ENCODE measurements around the gene MAG.

MAG gene

GRCh38 chr19:35265900-35266519, 26.0 kb upstream of the MAG start:
- no peak overlapping the region for H3K4me3 ChIP-seq (replicated peaks; ENCODE audit: low read depth, low read length)
- DNase-seq (ENCODE audit: extremely low read depth, low read depth), result no peak
- TF ChIP-seq CTCF (IDR thresholded peaks at IDR 0.05; ENCODE audit: low read depth, low read length, missing control alignments), result no peak

GRCh38 chr19:35266520-35267352, 25.2 kb upstream of the MAG start:
- DNase-seq (ENCODE audit: extremely low read depth, low read depth), result no peak
- no peak for TF ChIP-seq CTCF (IDR thresholded peaks at IDR 0.05; ENCODE audit: low read depth, low read length, missing control alignments)

GRCh38 chr19:35267353-35267817, 24.6 kb upstream of the MAG start:
- no peak for TF ChIP-seq CTCF (IDR thresholded peaks at IDR 0.05; ENCODE audit: low read depth, low read length, missing control alignments)
- DNase-seq (ENCODE audit: extremely low read depth, low read depth), result no peak
- H3K4me3 ChIP-seq (replicated peaks; ENCODE audit: low read depth, low read length), result peak overlapping the region; percentile 81

More at GRCh38 chr19:35266520-35267352, 25.2 kb upstream of the MAG start:
- H3K4me3 ChIP-seq (replicated peaks; ENCODE audit: low read depth, low read length), result peak overlapping the region; percentile 81

GRCh38 chr19:35267818-35268535, 24.0 kb upstream of the MAG start:
- peak overlapping the region; percentile 81 for H3K4me3 ChIP-seq (replicated peaks; ENCODE audit: low read depth, low read length)
- TF ChIP-seq CTCF (IDR thresholded peaks at IDR 0.05; ENCODE audit: low read depth, low read length, missing control alignments), result no peak
- DNase-seq (ENCODE audit: extremely low read depth, low read depth), result no peak

- peak within 1 kb of the TSS; percentile 81 for H3K4me3 ChIP-seq (replicated peaks; ENCODE audit: low read depth, low read length)
- DNase-seq (ENCODE audit: extremely low read depth, low read depth), result no peak
- TF ChIP-seq CTCF (IDR thresholded peaks at IDR 0.05; ENCODE audit: low read depth, low read length, missing control alignments), result no peak
Measured at GRCh38 chr19:35268536-35269437, 23.2 kb upstream of the MAG start, which contains the start of gene USF2. Gene USF2, plus strand, starts transcription at chr19:35268962. Its CDS starts 140 bp downstream, at chr19:35269102.
